ENCODE measurements around the gene MOV10L1. TPM values are rescaled to one million over a fixed set of nuclear protein-coding genes. Genes with fewer than 3 reads are reported as not detected.

Gene MOV10L1
- total and polyA plus RNA-seq, 2 experiments from 2014 or later = 0.73 to 1.8 TPM

- no peak overlapping the region for H3K27ac Mint-ChIP-seq
- no peaks in the 10 kb centered on the region for H3K9me2 ChIP-seq (ENCODE audit: insufficient read depth)
- no peaks in the 10 kb centered on the region for H3F3A ChIP-seq (replicated peaks; ENCODE audit: low read depth)
- H3K36me3 Mint-ChIP-seq (ENCODE audit: low read depth) = no peaks in the 10 kb centered on the region
- no peak overlapping the region for H2AFZ ChIP-seq
- H3K4me3 Mint-ChIP-seq = no peak overlapping the region
- H4K20me1 ChIP-seq (replicated peaks; ENCODE audit: insufficient read depth) = no peaks in the 10 kb centered on the region
- H3K79me2 ChIP-seq (replicated peaks; ENCODE audit: insufficient read depth) = no peaks in the 10 kb centered on the region
- H3K9me3 Mint-ChIP-seq = no peaks in the 10 kb centered on the region
- peak; percentile 86 for ATAC-seq
- peaks cover 14% of the 10 kb centered on the region for H3K27me3 Mint-ChIP-seq (ENCODE audit: insufficient read depth, low read depth, poor library complexity)
- no peak overlapping the region for H3K4me2 ChIP-seq
- no peaks in the 10 kb centered on the region for H3K36me3 ChIP-seq (ENCODE audit: insufficient read depth)
- H3K4me3 ChIP-seq = no peak overlapping the region
- no peaks in the 10 kb centered on the region for H3K27me3 ChIP-seq (ENCODE audit: insufficient read depth)
- H3K27ac ChIP-seq (ENCODE audit: low read depth) = no peak overlapping the region
- TF ChIP-seq CREB1 (CRISPR knock-in tag; IDR thresholded peaks at IDR 0.05; ENCODE audit: low read depth) = no peak
- TF ChIP-seq CTCF (conservative IDR thresholded peaks at IDR 0.05; ENCODE audit: low read depth in 2 of 2) = peak; percentile 79 to 86
- no peaks in the 10 kb centered on the region for H3K4me1 ChIP-seq (ENCODE audit: insufficient read depth)
- H3K4me1 Mint-ChIP-seq = peaks cover 3% of the 10 kb centered on the region
- DNase-seq (ENCODE audit: low spot score) = peak; percentile 83
Measured at GRCh38 chr22:50148991-50149721, 59.4 kb downstream of the MOV10L1 start.

- Histone ChIP-seq H3K27ac (ENCODE audit: low read depth) (no peak overlapping the region), H3K27me3 (ENCODE audit: insufficient read depth) (no peaks in the 10 kb centered on the region), H3K36me3 (ENCODE audit: insufficient read depth) (no peaks in the 10 kb centered on the region), H3K79me2 (replicated peaks; ENCODE audit: insufficient read depth) (no peaks in the 10 kb centered on the region), H3K4me3 (no peak overlapping the region), H3K9me2 (ENCODE audit: insufficient read depth) (no peaks in the 10 kb centered on the region), H3K4me2 (no peak overlapping the region), H3K4me1 (ENCODE audit: insufficient read depth) (no peaks in the 10 kb centered on the region), H4K20me1 (replicated peaks; ENCODE audit: insufficient read depth) (no peaks in the 10 kb centered on the region), H2AFZ (no peak overlapping the region), H3F3A (replicated peaks; ENCODE audit: low read depth) (no peaks in the 10 kb centered on the region)
- Mint-ChIP-seq H3K4me1 (peaks cover 3% of the 10 kb centered on the region), H3K27me3 (ENCODE audit: insufficient read depth, low read depth, poor library complexity) (peaks cover 10% of the 10 kb centered on the region), H3K36me3 (ENCODE audit: low read depth) (no peaks in the 10 kb centered on the region), H3K9me3 (no peaks in the 10 kb centered on the region), H3K27ac (no peak overlapping the region), H3K4me3 (no peak overlapping the region)
- DNase-seq (ENCODE audit: low spot score) (no peak), ATAC-seq (no peak)
- TF ChIP-seq REST (IDR thresholded peaks at IDR 0.05; ENCODE audit: unreplicated experiment) = no peak
- no peak for TF ChIP-seq EZH2phosphoT487 (IDR thresholded peaks at IDR 0.05; ENCODE audit: unreplicated experiment)
- no peak for TF ChIP-seq ZNF114 (CRISPR knock-in tag; IDR thresholded peaks at IDR 0.05)
- no peak for TF ChIP-seq ZNF331 (CRISPR knock-in tag; IDR thresholded peaks at IDR 0.05; ENCODE audit: low read depth)
- no peak for TF ChIP-seq ETS1 (IDR thresholded peaks at IDR 0.05)
- no peak for TF ChIP-seq CTCF (conservative IDR thresholded peaks at IDR 0.05; ENCODE audit: low read depth in 2 of 2)
- TF ChIP-seq POLR2AphosphoS5 (IDR thresholded peaks at IDR 0.05; ENCODE audit: low read depth) = no peak
Measured at GRCh38 chr22:50150161-50151129, 60.6 kb downstream of the MOV10L1 start.

All from GM23338 (cell line).